Activated CD8-positive, alpha-beta T cell treated with anti-CD3 and anti-CD28 coated beads for 36 hours (primary cell): ENCODE results near the gene KLK6. TPM values are rescaled to one million over a fixed set of nuclear protein-coding genes. Genes with fewer than 3 reads are reported as not detected.

Experiments used
- ATAC-seq: fragments of 200-7000 bp; cut with Tn5 transposase; one replicate; pipeline ENCODE4 v1.10.0; 2021; ENCODE audit warnings: mild to moderate bottlenecking, moderate library complexity
- CTCF ChIA-PET: fragments of 350-600 bp; sonication (Branson Sonifier 250); formaldehyde crosslinking; loops from one replicate; lab custom pipeline; 2021; ENCODE audit warnings: antibody characterized with exemption; lab: Charles Lee
- POLR2A ChIA-PET: fragments of 350-600 bp; sonication (Branson Sonifier 250); formaldehyde crosslinking; loops from one replicate; lab custom pipeline; 2021; ENCODE audit warnings: antibody characterized with exemption; lab: Charles Lee
- DNase-seq: peaks from one replicate; pipeline ENCODE4 v3.0.0-alpha.2; 2020
- H3K27ac Mint-ChIP-seq: one replicate; pipeline ENCODE4 v1.8.0; 2021; ENCODE audit warnings: mild to moderate bottlenecking, mixed read lengths
- H3K27me3 Mint-ChIP-seq: one replicate; pipeline ENCODE4 v1.8.0; 2021; ENCODE audit warnings: mixed read lengths
- H3K36me3 Mint-ChIP-seq: one replicate; pipeline ENCODE4 v1.8.0; 2021; ENCODE audit warnings: low read depth, mixed read lengths
- H3K4me1 Mint-ChIP-seq: one replicate; pipeline ENCODE4 v1.8.0; 2021; ENCODE audit warnings: low read depth, mixed read lengths
- H3K4me3 Mint-ChIP-seq: one replicate; pipeline ENCODE4 v1.8.0; 2021; ENCODE audit warnings: mild to moderate bottlenecking, moderate library complexity, mixed read lengths
- H3K9me3 Mint-ChIP-seq: one replicate; pipeline ENCODE4 v1.8.0; 2021; ENCODE audit warnings: mixed read lengths
- CTCF ChIP-seq: fragments of 200-600 bp; IDR thresholded peaks from one replicate; pipeline ENCODE4 v1.8.0; 2022; ENCODE audit warnings: antibody characterized with exemption, mild to moderate bottlenecking
- intact Hi-C: fragments of 100-400 bp; cut with micrococcal nuclease; formaldehyde crosslinking; loops from one replicate; pipeline ENCODE4 v1.10.0; 2022
- total RNA-seq, 2 experiments: library from RNA; stranded (reverse); gene quantifications; one replicate each; pipeline ENCODE4 v1.2.3, GENCODE V29; 2021

The KLK6 gene
- total RNA-seq, 2 experiments from 2014 or later = not detected

- Mint-ChIP-seq H3K27ac (no peak overlapping the region), H3K4me1 (peaks cover 8% of the 10 kb centered on the region), H3K4me3 (no peak overlapping the region), H3K27me3 (peaks cover 41% of the 10 kb centered on the region), H3K36me3 (no peaks in the 10 kb centered on the region), H3K9me3 (no peaks in the 10 kb centered on the region)
- POLR2A ChIA-PET = no interaction called here
- intact Hi-C loops = no loop called here
- no peak for DNase-seq
- CTCF ChIA-PET = interaction anchor here (0.8 kb wide), 1 partner anchor 10 kb away, joined by 3 read pairs; no protein-coding TSS in a partner anchor
- no peak for TF ChIP-seq CTCF
- ATAC-seq = no peak
Measured at GRCh38 chr19:50912102-50912599, 57.2 kb downstream of the KLK6 start.

GRCh38 chr19:50911206-50912101 lies 57.9 kb downstream of the KLK6 start, which contains the start of gene KLK4:
KLK4 (minus strand) TSS chr19:50911395; CDS start chr19:50910738, 657 bp downstream.
- peaks cover 8% of the 10 kb centered on the region for H3K4me1 Mint-ChIP-seq
- intact Hi-C loops = no loop called here
- no peak within 1 kb of the TSS for H3K27ac Mint-ChIP-seq
- DNase-seq (no peak), ATAC-seq (no peak)
- TF ChIP-seq CTCF = peak; percentile 14
- ChIA-PET POLR2A (interaction anchor here (0.6 kb wide), 1 partner anchor 565 kb away, joined by 3 read pairs; no protein-coding TSS in a partner anchor), CTCF (interaction anchor here (1.0 kb wide), 1 partner anchor 9 kb away, joined by 5 read pairs; no protein-coding TSS in a partner anchor)
- H3K27me3 Mint-ChIP-seq = peaks cover 38% of the 10 kb centered on the region
- H3K36me3 Mint-ChIP-seq = no peaks in the 10 kb centered on the region
- H3K9me3 Mint-ChIP-seq = no peaks in the 10 kb centered on the region
- no peak within 1 kb of the TSS for H3K4me3 Mint-ChIP-seq

- CTCF ChIA-PET = interaction anchor here (1.0 kb wide), 1 partner anchor 10 kb away, joined by 5 read pairs; no protein-coding TSS in a partner anchor
- ATAC-seq = no peak
- no peak for TF ChIP-seq CTCF
- Mint-ChIP-seq H3K36me3 (no peaks in the 10 kb centered on the region), H3K27me3 (peaks cover 39% of the 10 kb centered on the region), H3K9me3 (no peaks in the 10 kb centered on the region), H3K4me3 (no peak overlapping the region), H3K27ac (no peak overlapping the region), H3K4me1 (peaks cover 8% of the 10 kb centered on the region)
- intact Hi-C loops = no loop called here
- POLR2A ChIA-PET = no interaction called here
- DNase-seq = no peak
Measured at GRCh38 chr19:50910722-50911121, 58.7 kb downstream of the KLK6 start.

- ChIA-PET POLR2A (no interaction called here), CTCF (interaction anchor here (1.1 kb wide), 1 partner anchor 354 kb away, joined by 4 read pairs; no protein-coding TSS in a partner anchor)
- Mint-ChIP-seq H3K36me3 (no peaks in the 10 kb centered on the region), H3K9me3 (no peaks in the 10 kb centered on the region), H3K27me3 (peaks cover 39% of the 10 kb centered on the region), H3K4me3 (no peak overlapping the region), H3K4me1 (peaks cover 8% of the 10 kb centered on the region), H3K27ac (no peak overlapping the region)
- no peak for TF ChIP-seq CTCF
- DNase-seq (peak; percentile 58), ATAC-seq (peak; percentile 63)
- intact Hi-C loops = no loop called here
Measured at GRCh38 chr19:50909240-50910070, 59.9 kb downstream of the KLK6 start.

Other genes starting within 250 kb of the KLK6 start
- under 1 TPM in 1 of 2 experiments, not detected in 1; 0.25 TPM for gene SHANK1, start 249.8 kb downstream of the KLK6 start, total RNA-seq
- gene CLEC11A, start 246.2 kb downstream of the KLK6 start, total RNA-seq = 1 to 10 TPM; 2.2 to 2.7 TPM
- not detected for gene GPR32, start 199.1 kb downstream of the KLK6 start, total RNA-seq
- gene ACP4, start 179.2 kb downstream of the KLK6 start, total RNA-seq = not detected
- under 1 TPM; 0.65 to 0.83 TPM for gene KLK1, start 145.8 kb downstream of the KLK6 start, total RNA-seq
- not detected for gene KLK15, start 136.0 kb downstream of the KLK6 start, total RNA-seq
- not detected for gene KLK3, start 114.7 kb downstream of the KLK6 start, total RNA-seq
- gene KLK2, start 96.2 kb downstream of the KLK6 start, total RNA-seq = under 1 TPM; 0.51 to 0.90 TPM
- gene KLK4, start 58.2 kb downstream of the KLK6 start, total RNA-seq = not detected
- not detected for gene KLK5, start 16.6 kb downstream of the KLK6 start, total RNA-seq
- gene KLK7, start 14.3 kb upstream of the KLK6 start, total RNA-seq = not detected
- gene KLK8, start 32.0 kb upstream of the KLK6 start, total RNA-seq = not detected
- not detected for gene KLK10, start 50.1 kb upstream of the KLK6 start, total RNA-seq
- gene KLK11, start 57.0 kb upstream of the KLK6 start, total RNA-seq = not detected
- not detected for gene KLK12, start 65.4 kb upstream of the KLK6 start, total RNA-seq
- gene KLK13, start 95.5 kb upstream of the KLK6 start, total RNA-seq = not detected
- under 1 TPM; 0.32 to 0.43 TPM for gene KLK14, start 113.3 kb upstream of the KLK6 start, total RNA-seq
- 10 to 100 TPM; 10.6 to 11.1 TPM for gene CTU1, start 138.8 kb upstream of the KLK6 start, total RNA-seq
- gene SIGLEC9, start 155.3 kb upstream of the KLK6 start, total RNA-seq = under 1 TPM; 0.40 to 0.65 TPM
- gene SIGLEC7, start 172.7 kb upstream of the KLK6 start, total RNA-seq = not detected